A549 (cell line): Measurements from ENCODE around the gene KIAA0930.

Experiments
- CEBPB ChIP-seq, 2 experiments: fragments of >200 bp in 1 of 2; sonication (Bioruptor Twin) in 1 of 2; formaldehyde crosslinking in 1 of 2; IDR thresholded peaks; 2 replicates each; pipeline ENCODE4 v1.6.1; 2012 to 2016
- CHD2 ChIP-seq: fragments of 150-350 bp; IDR thresholded peaks from 2 replicates; pipeline ENCODE4 v1.6.1; 2014; ENCODE audit warnings: low read length; ENCODE audit not compliant: partially characterized antibody
- CTCF ChIP-seq: fragments of >200 bp; sonication (Bioruptor Twin); formaldehyde crosslinking; IDR thresholded peaks from 3 replicates; pipeline ENCODE4 v1.5.1; 2016
- HDAC2 ChIP-seq: fragments of 200-600 bp; sonication (generic); IDR thresholded peaks from 2 replicates; pipeline ENCODE4 v1.6.1; 2016
- JUNB ChIP-seq: fragments of >200 bp; sonication (Bioruptor Twin); formaldehyde crosslinking; IDR thresholded peaks from 2 replicates; pipeline ENCODE4 v1.6.1; 2016
- KDM5A ChIP-seq: fragments of 200-600 bp; sonication (generic); IDR thresholded peaks from 2 replicates; pipeline ENCODE4 v1.6.1; 2016; ENCODE audit warnings: antibody characterized with exemption, mild to moderate bottlenecking
- POLR2A ChIP-seq: IDR thresholded peaks from 2 replicates; pipeline ENCODE4 v1.6.1; 2012; ENCODE audit warnings: mild to moderate bottlenecking, low read length
- RAD21 ChIP-seq, 2 experiments: fragments of >200 bp in 1 of 2; sonication (Bioruptor Twin) in 1 of 2; formaldehyde crosslinking in 1 of 2; IDR thresholded peaks in 1 of 2; conservative IDR thresholded peaks in 1 of 2; 2 replicates in 1 of 2; 3 replicates in 1 of 2; pipeline ENCODE4 v1.6.1; 2012 to 2018; ENCODE audit warnings: inconsistent platforms in 1 of 2
- TF ChIP-seq, protein P1 (sequence below): IDR thresholded peaks from 2 replicates; pipeline ENCODE4 v1.6.1; 2012; ENCODE audit warnings: low read depth, borderline replicate concordance

- TF ChIP-seq CTCF = no peak
- TF ChIP-seq JUNB = no peak
- no peak for TF ChIP-seq CEBPB (IDR thresholded peaks at IDR 0.05)
- TF ChIP-seq POLR2A = no peak
- no peak for TF ChIP-seq RAD21 (conservative IDR thresholded peaks at IDR 0.05 in 1 of 2, IDR thresholded peaks at IDR 0.05 in 1 of 2)
- no peak for TF ChIP-seq CHD2
- TF ChIP-seq, protein P1, sequence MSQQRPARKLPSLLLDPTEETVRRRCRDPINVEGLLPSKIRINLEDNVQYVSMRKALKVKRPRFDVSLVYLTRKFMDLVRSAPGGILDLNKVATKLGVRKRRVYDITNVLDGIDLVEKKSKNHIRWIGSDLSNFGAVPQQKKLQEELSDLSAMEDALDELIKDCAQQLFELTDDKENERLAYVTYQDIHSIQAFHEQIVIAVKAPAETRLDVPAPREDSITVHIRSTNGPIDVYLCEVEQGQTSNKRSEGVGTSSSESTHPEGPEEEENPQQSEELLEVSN = no peak
- TF ChIP-seq HDAC2 = no peak
- no peak for TF ChIP-seq KDM5A
Observed at GRCh38 chr22:45233386-45233785, 7.3 kb downstream of the KIAA0930 start.
